GM12878 (cell line): Measurements from ENCODE around the gene UGT1A7. TPM values are rescaled to one million over a fixed set of nuclear protein-coding genes. Genes with fewer than 3 reads are reported as not detected.

Experiments used
- ATAC-seq: fragments of 200-7000 bp; cut with Tn5 transposase; 3 replicates; pipeline ENCODE4 v1.9.1; 2020; ENCODE audit warnings: mild to moderate bottlenecking, moderate library complexity
- BruUV-seq: library from RNA; stranded (reverse); fragments of 400-500 nt; replicated peaks from 2 replicates; lab custom pipeline; 2021; lab: Mats Ljungman, UMichigan
- CTCF ChIA-PET: fragments of 300-600 bp; sonication (Branson Sonifier 250); formaldehyde crosslinking; extraction: SDS; loops from one replicate; lab custom pipeline; 2021; ENCODE audit warnings: inconsistent platforms; lab: Yijun Ruan, JAX
- POLR2A ChIA-PET: fragments of 350-600 bp; formaldehyde crosslinking; extraction: SDS; loops from one replicate; lab custom pipeline; 2021; ENCODE audit warnings: inconsistent platforms; lab: Charles Lee
- RAD21 ChIA-PET: fragments of 300-600 bp; sonication (Branson Sonifier 250); formaldehyde crosslinking; loops from one replicate; lab custom pipeline; 2023; ENCODE audit warnings: antibody characterized with exemption; ENCODE audit not compliant: unreplicated experiment; lab: Charles Lee
- SMC1A ChIA-PET: fragments of 300-600 bp; sonication (Branson Sonifier 250); formaldehyde crosslinking; loops from one replicate; lab custom pipeline; 2023; ENCODE audit not compliant: unreplicated experiment, uncharacterized antibody; lab: Charles Lee
- DNase-seq: peaks from one replicate; pipeline ENCODE4 v3.0.0-alpha.2; 2011; ENCODE audit warnings: low read depth, low spot score
- FAIRE-seq: peaks from 3 replicates; lab custom pipeline; 2011; peaks lifted over from hg19 to GRCh38; lab: Jason Lieb, UNC
- H2AFZ ChIP-seq: 2 replicates; pipeline ENCODE4 v1.6.0; 2011; ENCODE audit warnings: low read depth, low read length, control low read depth; ENCODE audit not compliant: control insufficient read depth
- H3K27ac ChIP-seq: 2 replicates; pipeline ENCODE4 v1.5.1; 2011; ENCODE audit warnings: control low read depth; ENCODE audit not compliant: control insufficient read depth, insufficient read depth
- H3K27me3 ChIP-seq, 2 experiments: replicated peaks in 1 of 2; 2 replicates each; pipeline versions ENCODE4 v1.6.0 to v1.6.1; 2011; ENCODE audit warnings: low read length in 1 of 2; ENCODE audit not compliant: control insufficient read depth in 2 of 2, insufficient read depth in 2 of 2
- H3K36me3 ChIP-seq, 2 experiments: 2 replicates each; pipeline ENCODE4 v1.5.1; 2011; ENCODE audit warnings: low read length in 1 of 2; ENCODE audit not compliant: control insufficient read depth in 2 of 2, insufficient read depth in 2 of 2
- H3K4me1 ChIP-seq: 2 replicates; pipeline ENCODE4 v1.6.1; 2011; ENCODE audit warnings: mild to moderate bottlenecking, low read length, moderate library complexity, mixed read lengths; ENCODE audit not compliant: control insufficient read depth, insufficient read depth
- H3K4me2 ChIP-seq: 2 replicates; pipeline ENCODE4 v1.6.0; 2011; ENCODE audit warnings: control low read depth; ENCODE audit not compliant: control insufficient read depth, insufficient read depth
- H3K4me3 ChIP-seq: fragments of 200-600 bp; sonication (generic); 2 replicates; pipeline ENCODE4 v1.5.1; 2016
- H3K79me2 ChIP-seq: 2 replicates; pipeline ENCODE4 v1.6.0; 2011; ENCODE audit warnings: low read length; ENCODE audit not compliant: control insufficient read depth, insufficient read depth
- H3K9ac ChIP-seq: 2 replicates; pipeline ENCODE4 v1.8.0; 2011; ENCODE audit warnings: low read length, control low read depth, mixed read lengths; ENCODE audit not compliant: control insufficient read depth, insufficient read depth
- H3K9me3 ChIP-seq: replicated peaks from 3 replicates; pipeline ENCODE4 v1.5.1; 2011; ENCODE audit warnings: mild to moderate bottlenecking, low read length; ENCODE audit not compliant: control insufficient read depth, insufficient read depth
- H4K20me1 ChIP-seq: 2 replicates; pipeline ENCODE4 v1.6.0; 2011; ENCODE audit not compliant: control insufficient read depth, insufficient read depth
- BCL11A ChIP-seq: IDR thresholded peaks from 2 replicates; pipeline ENCODE4 v1.6.1; 2011; ENCODE audit warnings: low read depth, low read length
- BRCA1 ChIP-seq: IDR thresholded peaks from 2 replicates; pipeline ENCODE4 v1.6.1; 2011; ENCODE audit warnings: low read depth, low read length, improper control_type of control experiment
- CHD2 ChIP-seq: IDR thresholded peaks from 2 replicates; pipeline ENCODE4 v1.6.1; 2011; ENCODE audit warnings: low read depth, low read length, improper control_type of control experiment, borderline replicate concordance
- HCFC1 ChIP-seq: fragments of 150-350 bp; IDR thresholded peaks from 2 replicates; pipeline ENCODE4 v1.6.1; 2014; ENCODE audit warnings: low read length
- MTA2 ChIP-seq: fragments of 450-650 bp; IDR thresholded peaks from 2 replicates; pipeline ENCODE4 v1.6.1; 2016; ENCODE audit warnings: low read depth, mild to moderate bottlenecking, moderate library complexity
- MYB ChIP-seq: fragments of 150-350 bp; IDR thresholded peaks from 2 replicates; pipeline ENCODE4 v1.6.1; 2014; ENCODE audit warnings: mild to moderate bottlenecking, low read depth, low read length, borderline replicate concordance
- NBN ChIP-seq: fragments of 450-650 bp; IDR thresholded peaks from 2 replicates; pipeline ENCODE4 v1.6.1; 2016
- NFIC ChIP-seq: IDR thresholded peaks from 2 replicates; pipeline ENCODE4 v1.6.1; 2012; ENCODE audit warnings: low read depth, mild to moderate bottlenecking, inconsistent platforms, low read length, moderate library complexity
- NR2F1 ChIP-seq: fragments of 450-650 bp; conservative IDR thresholded peaks from 2 replicates; pipeline ENCODE4 v1.6.1; 2017; ENCODE audit warnings: mild to moderate bottlenecking
- POLR2A ChIP-seq: IDR thresholded peaks from 2 replicates; pipeline ENCODE4 v1.6.1; 2011; ENCODE audit warnings: low read depth, mild to moderate bottlenecking, low read length
- POLR2AphosphoS5 ChIP-seq: IDR thresholded peaks from 2 replicates; pipeline ENCODE4 v1.6.1; 2011; ENCODE audit warnings: mild to moderate bottlenecking, low read length, inconsistent platforms
- RAD51 ChIP-seq: fragments of 450-650 bp; IDR thresholded peaks from 2 replicates; pipeline ENCODE4 v1.6.1; 2016; ENCODE audit warnings: moderate library complexity, mild to moderate bottlenecking, inconsistent platforms
- SPI1 ChIP-seq: IDR thresholded peaks from 2 replicates; pipeline ENCODE4 v1.6.1; 2011; ENCODE audit warnings: low read depth, mild to moderate bottlenecking, low read length, moderate library complexity, borderline replicate concordance; ENCODE audit not compliant: insufficient read depth
- SREBF2 ChIP-seq: IDR thresholded peaks from 2 replicates; pipeline ENCODE4 v1.6.1; 2012; ENCODE audit warnings: mild to moderate bottlenecking, low read length
- STAT1 ChIP-seq: fragments of 450-650 bp; conservative IDR thresholded peaks from 2 replicates; pipeline ENCODE4 v1.6.1; 2014; ENCODE audit warnings: antibody characterized with exemption, mild to moderate bottlenecking
- ZNF217 ChIP-seq: fragments of 450-650 bp; IDR thresholded peaks from 2 replicates; pipeline ENCODE4 v1.6.1; 2017; ENCODE audit warnings: antibody characterized with exemption, mild to moderate bottlenecking
- ZNF24 ChIP-seq: fragments of 450-650 bp; IDR thresholded peaks from 2 replicates; pipeline ENCODE4 v1.6.1; 2017; ENCODE audit warnings: antibody characterized with exemption, mild to moderate bottlenecking
- ZNF274 ChIP-seq: IDR thresholded peaks from one replicate; pipeline ENCODE4 v1.8.0; 2011; ENCODE audit not compliant: insufficient read length, insufficient read depth
- ZNF622 ChIP-seq: fragments of 450-650 bp; IDR thresholded peaks from 2 replicates; pipeline ENCODE4 v1.6.1; 2017; ENCODE audit warnings: mild to moderate bottlenecking, inconsistent platforms
- WGBS: methylation state at CpG from one replicate; pipeline ENCODE4 v1.1.6; 2016; ENCODE audit warnings: low lambda C conversion rate; ENCODE audit not compliant: insufficient replicate concordance, insufficient coverage; ENCODE audit errors: missing lambda C conversion rate; 5-methylcytosine and 5-hydroxymethylcytosine counted together
- in situ Hi-C: fragments of 300-500 bp; cut with MboI; formaldehyde crosslinking; loops from 9 replicates; pipeline ENCODE4 v1.14.3; 2018; ENCODE audit warnings: mixed read lengths
- intact Hi-C: fragments of 100-400 bp; cut with micrococcal nuclease; formaldehyde crosslinking; loops from one replicate; pipeline ENCODE4 v1.14.2; 2022; ENCODE audit not compliant: unreplicated experiment
- polyA plus RNA-seq, 11 experiments: library from polyadenylated mRNA; depleted of rRNA in 4 of 11; unstranded in 6 of 11; stranded (reverse) in 5 of 11; fragments of >200 nt; fragmentation: Nextera tagmentation in 4 of 11; fragmentation: Illumina TruSeq in 1 of 11; extraction: Ambion mirVana in 4 of 11; extraction: Trizol in 1 of 11; gene quantifications; 1 replicate in 1 of 11; 2 replicates in 10 of 11; pipeline versions ENCODE4 v1.2.1 to v1.2.3, GENCODE V29; 2011 to 2016; ENCODE audit warnings: inconsistent platforms in 2 of 11, missing spikeins in 2 of 11, low read depth in 1 of 11
- total RNA-seq, 4 experiments: library from RNA; depleted of rRNA in 3 of 4; stranded (reverse); fragments of >200 nt in 3 of 4; fragmentation: Illumina TruSeq in 1 of 4; extraction: Trizol in 1 of 4; gene quantifications; 2 replicates each; pipeline versions ENCODE4 v1.2.1 to v1.2.3, GENCODE V29; 2013 to 2021

The UGT1A7 gene
- total and polyA plus RNA-seq, 10 of the 15 experiments (the other 5 are each of a cell fraction or from before 2014, with no cell fraction given), result not detected

DNA sequence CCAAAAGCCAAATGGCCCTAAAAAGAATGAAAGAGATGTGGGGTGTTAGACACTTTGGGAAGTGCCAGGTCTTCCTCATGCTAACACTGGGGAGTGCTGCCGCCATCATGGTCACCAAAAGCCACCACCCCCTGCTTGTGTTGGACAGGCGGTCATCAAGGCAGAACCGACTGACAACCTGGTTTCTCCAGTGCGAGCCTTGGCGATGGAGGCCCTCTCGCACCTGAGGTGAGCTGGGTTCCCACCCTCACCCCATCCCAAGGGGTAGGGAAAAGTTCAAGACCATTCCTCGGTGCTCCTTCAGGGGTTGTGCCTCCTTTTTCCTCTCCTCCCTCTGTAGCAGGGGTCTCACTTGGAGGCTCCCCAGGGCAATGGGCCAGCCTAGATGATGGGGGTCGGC is 130.0 kb downstream of the UGT1A7 start:
- TF ChIP-seq STAT1 (no peak), NBN (no peak), SPI1 (no peak), MTA2 (no peak), BCL11A (no peak), ZNF24 (no peak), MYB (no peak), ZNF622 (no peak), NR2F1 (no peak), CHD2 (no peak), ZNF217 (no peak), POLR2AphosphoS5 (no peak), SREBF2 (no peak), POLR2A (no peak), HCFC1 (no peak), RAD51 (no peak), BRCA1 (no peak), ZNF274 (no peak), NFIC (no peak)
- TF ChIP-seq, all 136 proteins: peak for 0
- Histone ChIP-seq H4K20me1 (no peaks in the 10 kb centered on the region), H3K36me3 (no peaks in the 10 kb centered on the region), H3K9ac (no peak overlapping the region), H2AFZ (no peak overlapping the region), H3K4me2 (no peak overlapping the region), H3K27me3 (no peaks in the 10 kb centered on the region; a peak in 2 of 4 replicates), H3K27ac (no peak overlapping the region), H3K9me3 (no peaks in the 10 kb centered on the region), H3K79me2 (no peaks in the 10 kb centered on the region), H3K4me3 (no peak overlapping the region), H3K4me1 (no peaks in the 10 kb centered on the region)
- intact Hi-C loops (no loop called here), in situ Hi-C loops (no loop called here)
- ATAC-seq (no peak), DNase-seq (no peak), FAIRE-seq (no peak)
- RAD21 ChIA-PET, result no interaction called here
- BruUV-seq, result no TSS peak
- POLR2A ChIA-PET, result no interaction called here
- SMC1A ChIA-PET, result no interaction called here
- CTCF ChIA-PET, result no interaction called here
- WGBS, result 21% methylated on average over 8 of the region's 8 CpGs
